HepG2 (cell line): Measurements from ENCODE around the gene GIMD1. TPM values are rescaled to one million over a fixed set of nuclear protein-coding genes. Genes with fewer than 3 reads are reported as not detected.
A peak's percentile ranks its signal among the peaks of the same experiment; 100 is the strongest.

Experiments used
- DPF2 ChIP-seq: sonication (generic); formaldehyde crosslinking; IDR thresholded peaks from 2 replicates; pipeline ENCODE4 v1.4.0; 2020; ENCODE audit warnings: mild to moderate bottlenecking, low read depth, missing genetic modification reagents, borderline replicate concordance
- GATAD2A ChIP-seq: IDR thresholded peaks from 2 replicates; pipeline ENCODE4 v1.6.1; 2016
- HNF1B ChIP-seq: sonication (generic); formaldehyde crosslinking; IDR thresholded peaks from 2 replicates; pipeline ENCODE4 v1.5.1; 2020; ENCODE audit warnings: mild to moderate bottlenecking, moderate library complexity, missing genetic modification reagents
- JUNB ChIP-seq: sonication (generic); formaldehyde crosslinking; IDR thresholded peaks from 2 replicates; pipeline ENCODE4 v1.8.0; 2022; ENCODE audit warnings: missing genetic modification reagents, mild to moderate bottlenecking, borderline replicate concordance
- KLF12 ChIP-seq: sonication (generic); formaldehyde crosslinking; IDR thresholded peaks from 2 replicates; pipeline ENCODE4 v1.4.0; 2020; ENCODE audit warnings: missing genetic modification reagents, borderline replicate concordance
- MEIS1 ChIP-seq: sonication (generic); formaldehyde crosslinking; IDR thresholded peaks from 2 replicates; pipeline ENCODE4 v1.9.0; 2021; ENCODE audit warnings: mild to moderate bottlenecking, missing genetic modification reagents, moderate library complexity, borderline replicate concordance
- NFE2 ChIP-seq: sonication (generic); formaldehyde crosslinking; IDR thresholded peaks from 2 replicates; pipeline ENCODE4 v1.4.0; 2020; ENCODE audit warnings: missing genetic modification reagents
- NFIC ChIP-seq: IDR thresholded peaks from 2 replicates; pipeline ENCODE4 v1.6.1; 2012; ENCODE audit warnings: mild to moderate bottlenecking, low read length, inconsistent platforms
- NKX3-1 ChIP-seq: sonication (generic); formaldehyde crosslinking; IDR thresholded peaks from 2 replicates; pipeline ENCODE4 v1.5.0; 2020; ENCODE audit warnings: missing genetic modification reagents
- NONO ChIP-seq, 2 experiments: fragments of 450-650 bp in 1 of 2; sonication (generic) in 1 of 2; formaldehyde crosslinking in 1 of 2; IDR thresholded peaks in 1 of 2; conservative IDR thresholded peaks in 1 of 2; 2 replicates each; pipeline versions ENCODE4 v1.6.1 to v1.8.0; 2017 to 2022; ENCODE audit warnings: mild to moderate bottlenecking in 1 of 2, missing genetic modification reagents in 1 of 2, moderate library complexity in 1 of 2
- NR2C2 ChIP-seq: sonication (generic); formaldehyde crosslinking; IDR thresholded peaks from 2 replicates; pipeline ENCODE4 v1.4.0; 2020; ENCODE audit warnings: missing genetic modification reagents, mild to moderate bottlenecking, moderate library complexity, borderline replicate concordance
- NR3C1 ChIP-seq: sonication (generic); formaldehyde crosslinking; IDR thresholded peaks from 2 replicates; pipeline ENCODE4 v1.4.0; 2020; ENCODE audit warnings: missing genetic modification reagents
- PAF1 ChIP-seq: IDR thresholded peaks from 2 replicates; pipeline ENCODE4 v1.6.1; 2016; ENCODE audit warnings: missing genetic modification reagents, missing compliant biosample characterization
- PHB2 ChIP-seq: fragments of 450-650 bp; IDR thresholded peaks from 2 replicates; pipeline ENCODE4 v1.6.1; 2018; ENCODE audit not compliant: partially characterized antibody
- SMARCE1 ChIP-seq: fragments of 450-650 bp; IDR thresholded peaks from 2 replicates; pipeline ENCODE4 v1.6.1; 2017; ENCODE audit warnings: borderline replicate concordance
- SUZ12 ChIP-seq: fragments of 150-350 bp; IDR thresholded peaks from 2 replicates; pipeline ENCODE4 v1.6.1; 2014; ENCODE audit warnings: low read depth, low read length
- ZBTB25 ChIP-seq: IDR thresholded peaks from 2 replicates; pipeline ENCODE4 v1.6.1; 2018; ENCODE audit warnings: missing genetic modification reagents
- ZFP36 ChIP-seq: fragments of 150-350 bp; IDR thresholded peaks from 2 replicates; pipeline ENCODE4 v1.6.1; 2018; ENCODE audit warnings: borderline replicate concordance, low read length, low read depth; ENCODE audit not compliant: partially characterized antibody
- ZKSCAN5 ChIP-seq: sonication (generic); formaldehyde crosslinking; IDR thresholded peaks from 2 replicates; pipeline ENCODE4 v1.5.1; 2020; ENCODE audit warnings: mild to moderate bottlenecking, missing genetic modification reagents
- ZNF10 ChIP-seq: sonication (generic); formaldehyde crosslinking; IDR thresholded peaks from 2 replicates; pipeline ENCODE4 v1.4.0; 2020; ENCODE audit warnings: mild to moderate bottlenecking, low read depth, missing genetic modification reagents, borderline replicate concordance
- ZNF160 ChIP-seq: sonication (generic); formaldehyde crosslinking; IDR thresholded peaks from 2 replicates; pipeline ENCODE4 v1.8.0; 2022; ENCODE audit warnings: mild to moderate bottlenecking, inconsistent platforms, missing genetic modification reagents
- ZNF260 ChIP-seq: sonication (generic); formaldehyde crosslinking; IDR thresholded peaks from 2 replicates; pipeline ENCODE4 v1.4.0; 2020; ENCODE audit warnings: missing genetic modification reagents, low read depth, mild to moderate bottlenecking, borderline replicate concordance
- ZNF441 ChIP-seq: sonication (generic); formaldehyde crosslinking; IDR thresholded peaks from 2 replicates; pipeline ENCODE4 v1.7.0; 2021; ENCODE audit warnings: missing genetic modification reagents, borderline replicate concordance
- ZNF503 ChIP-seq: sonication (generic); formaldehyde crosslinking; IDR thresholded peaks from 2 replicates; pipeline ENCODE4 v1.4.0; 2020; ENCODE audit warnings: missing genetic modification reagents
- ZNF749 ChIP-seq: sonication (generic); formaldehyde crosslinking; IDR thresholded peaks from 2 replicates; pipeline ENCODE4 v1.8.0; 2022; ENCODE audit warnings: mild to moderate bottlenecking, missing genetic modification reagents, moderate library complexity, borderline replicate concordance
- ZNF781 ChIP-seq: sonication (generic); formaldehyde crosslinking; IDR thresholded peaks from 2 replicates; pipeline ENCODE4 v1.5.1; 2020; ENCODE audit warnings: borderline replicate concordance, mild to moderate bottlenecking, missing genetic modification reagents; ENCODE audit errors: not compliant biosample characterization
- ZZZ3 ChIP-seq: sonication (generic); formaldehyde crosslinking; IDR thresholded peaks from 2 replicates; pipeline ENCODE4 v1.4.0; 2020; ENCODE audit warnings: missing genetic modification reagents, mild to moderate bottlenecking, borderline replicate concordance
- polyA plus RNA-seq, 8 experiments: library from polyadenylated mRNA; depleted of rRNA in 3 of 8; stranded (reverse) in 7 of 8; unstranded in 1 of 8; fragments of >200 nt; fragmentation: Illumina TruSeq in 4 of 8; extraction: Trizol in 4 of 8; gene quantifications; 2 replicates each; pipeline versions ENCODE4 v1.2.1 to v1.2.3, GENCODE V29; 2011 to 2016; ENCODE audit warnings: low read depth in 4 of 8, missing spikeins in 1 of 8, mixed read lengths in 1 of 8; ENCODE audit not compliant: insufficient read depth in 1 of 8
- total RNA-seq, 5 experiments: library from RNA; depleted of rRNA; stranded (reverse); fragments of >200 nt; fragmentation: Illumina TruSeq; extraction: Trizol; gene quantifications; 2 replicates each; pipeline ENCODE4 v1.2.3, GENCODE V29; 2016; ENCODE audit warnings: low read depth in 1 of 5

GIMD1 gene
- total and polyA plus RNA-seq, 2 of the 13 experiments (the other 11 are each of a cell fraction or from before 2014, with no cell fraction given) = not detected

DNA sequence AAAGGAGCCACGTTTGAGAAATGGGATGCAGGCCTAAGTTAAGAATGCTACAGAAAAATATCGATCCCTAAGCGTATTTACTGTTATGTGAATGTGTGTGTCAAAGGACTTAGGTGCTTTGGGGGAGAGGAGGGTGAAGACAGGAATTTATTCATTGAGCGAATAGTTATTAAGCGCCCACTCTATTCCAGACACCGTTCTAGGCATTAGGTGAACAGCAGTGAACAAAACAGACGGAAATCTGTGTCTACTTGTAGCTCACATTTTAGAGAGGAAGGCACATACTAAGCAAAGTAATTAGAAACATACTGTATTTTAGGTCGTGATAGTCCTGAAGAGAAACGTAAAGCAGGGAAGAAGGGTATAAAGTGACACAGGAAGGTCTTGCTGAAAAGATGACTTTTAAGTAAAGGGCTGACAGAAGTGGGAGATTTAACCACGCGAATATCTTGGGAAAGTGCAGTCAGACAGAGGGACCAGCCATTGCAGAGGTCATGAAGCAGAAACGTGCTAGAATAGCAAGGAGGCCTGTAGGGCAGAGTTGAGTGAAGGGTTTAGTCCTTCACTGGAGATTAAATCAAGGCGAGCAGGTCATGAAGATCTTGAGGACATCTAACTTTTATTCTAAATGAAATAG lies 51.7 kb downstream of the GIMD1 start (continued):
- no peak for TF ChIP-seq JUNB (CRISPR knock-in tag)
- no peak for TF ChIP-seq HNF1B (CRISPR knock-in tag)
- no peak for TF ChIP-seq ZBTB25 (CRISPR knock-in tag)
- no peak for TF ChIP-seq NR3C1
- no peak for TF ChIP-seq ZFP36
- TF ChIP-seq PHB2 = no peak
- peak; percentile 30; the same call in 1 of the 2 replicates for TF ChIP-seq NFIC
- no peak for TF ChIP-seq ZNF260 (CRISPR knock-in tag)
- 0 out of 2 replicates have a peak, but pooled peaks have one; percentile 17 for TF ChIP-seq MEIS1 (CRISPR knock-in tag)
- no peak for TF ChIP-seq NFE2 (CRISPR knock-in tag)
- TF ChIP-seq NONO (IDR thresholded peaks at IDR 0.05) = no peak
- no peak for TF ChIP-seq NONO (CRISPR knock-in tag; conservative IDR thresholded peaks at IDR 0.05)
- TF ChIP-seq ZKSCAN5 (CRISPR knock-in tag) = no peak
- TF ChIP-seq KLF12 (CRISPR knock-in tag) = 0 out of 2 replicates have a peak, but pooled peaks have one; percentile 62
- TF ChIP-seq SUZ12 = no peak
- peak; percentile 11 for TF ChIP-seq ZNF781 (CRISPR knock-in tag)
- TF ChIP-seq ZNF160 = no peak
- TF ChIP-seq ZNF441 = no peak
- no peak for TF ChIP-seq ZNF749 (CRISPR knock-in tag)
- TF ChIP-seq NR2C2 (CRISPR knock-in tag) = no peak
- no peak for TF ChIP-seq ZNF503 (CRISPR knock-in tag)
- no peak for TF ChIP-seq SMARCE1
- 0 out of 2 replicates have a peak, but pooled peaks have one; percentile 74 for TF ChIP-seq NKX3-1 (CRISPR knock-in tag)
- TF ChIP-seq DPF2 (CRISPR knock-in tag) = 0 out of 2 replicates have a peak, but pooled peaks have one; percentile 31
- no peak for TF ChIP-seq ZNF10
- TF ChIP-seq PAF1 = no peak
- TF ChIP-seq ZZZ3 (CRISPR knock-in tag) = no peak
- 0 out of 2 replicates have a peak, but pooled peaks have one; percentile 2 for TF ChIP-seq GATAD2A (CRISPR knock-in tag)
